D721Med (cell line): ENCODE measurements around the gene NUDCD2.

Experiments
- DNase-seq: peaks from one replicate; pipeline ENCODE4 v3.0.0; 2011; ENCODE audit warnings: low spot score; ENCODE audit not compliant: insufficient read length
- FAIRE-seq: peaks from 2 replicates; lab custom pipeline; 2011; peaks lifted over from hg19 to GRCh38; lab: Jason Lieb, UNC
- TF ChIP-seq, protein P1 (sequence below): IDR thresholded peaks from 2 replicates; pipeline ENCODE4 v1.5.1; 2012; ENCODE audit warnings: mild to moderate bottlenecking, control low read depth; ENCODE audit not compliant: insufficient read depth; ENCODE audit errors: missing control alignments

Gene NUDCD2

DNA sequence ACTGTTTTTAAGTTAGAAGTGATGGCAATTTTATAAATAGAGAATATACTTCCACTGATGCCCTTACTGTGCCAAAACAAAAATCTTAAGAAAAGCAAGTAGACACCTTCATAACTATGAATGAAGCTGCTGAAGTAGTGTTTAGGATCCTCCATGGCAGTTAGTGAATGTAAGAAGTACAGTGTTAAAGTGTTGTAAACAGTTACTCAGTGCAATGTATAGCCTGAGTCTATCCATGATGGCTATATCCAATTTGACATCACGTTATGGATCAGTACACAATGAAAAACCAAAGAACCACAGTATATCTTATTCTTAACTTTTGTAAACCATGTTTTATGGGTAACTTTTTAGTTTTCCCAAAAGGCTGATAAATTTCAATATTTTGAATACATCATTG, 15.4 kb downstream of the NUDCD2 start:
- TF ChIP-seq, protein P1, sequence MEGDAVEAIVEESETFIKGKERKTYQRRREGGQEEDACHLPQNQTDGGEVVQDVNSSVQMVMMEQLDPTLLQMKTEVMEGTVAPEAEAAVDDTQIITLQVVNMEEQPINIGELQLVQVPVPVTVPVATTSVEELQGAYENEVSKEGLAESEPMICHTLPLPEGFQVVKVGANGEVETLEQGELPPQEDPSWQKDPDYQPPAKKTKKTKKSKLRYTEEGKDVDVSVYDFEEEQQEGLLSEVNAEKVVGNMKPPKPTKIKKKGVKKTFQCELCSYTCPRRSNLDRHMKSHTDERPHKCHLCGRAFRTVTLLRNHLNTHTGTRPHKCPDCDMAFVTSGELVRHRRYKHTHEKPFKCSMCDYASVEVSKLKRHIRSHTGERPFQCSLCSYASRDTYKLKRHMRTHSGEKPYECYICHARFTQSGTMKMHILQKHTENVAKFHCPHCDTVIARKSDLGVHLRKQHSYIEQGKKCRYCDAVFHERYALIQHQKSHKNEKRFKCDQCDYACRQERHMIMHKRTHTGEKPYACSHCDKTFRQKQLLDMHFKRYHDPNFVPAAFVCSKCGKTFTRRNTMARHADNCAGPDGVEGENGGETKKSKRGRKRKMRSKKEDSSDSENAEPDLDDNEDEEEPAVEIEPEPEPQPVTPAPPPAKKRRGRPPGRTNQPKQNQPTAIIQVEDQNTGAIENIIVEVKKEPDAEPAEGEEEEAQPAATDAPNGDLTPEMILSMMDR: no peak
- FAIRE-seq: no peak
- no peak for DNase-seq

DNA sequence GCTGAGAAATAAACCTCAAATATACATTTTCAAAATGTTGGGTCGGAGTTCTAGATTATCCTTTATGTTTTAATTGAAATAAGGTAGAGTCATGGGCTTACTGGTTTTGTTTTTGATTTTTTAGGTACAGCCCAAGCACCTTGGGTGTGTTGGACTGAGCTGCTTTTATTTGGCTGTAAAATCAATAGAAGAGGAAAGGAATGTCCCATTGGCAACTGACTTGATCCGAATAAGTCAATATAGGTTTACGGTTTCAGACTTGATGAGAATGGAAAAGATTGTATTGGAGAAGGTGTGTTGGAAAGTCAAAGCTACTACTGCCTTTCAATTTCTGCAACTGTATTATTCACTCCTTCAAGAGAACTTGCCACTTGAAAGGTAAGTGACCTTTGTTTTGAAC, 18.9 kb downstream of the NUDCD2 start:
- TF ChIP-seq, protein P1: no peak
- DNase-seq: no peak
- FAIRE-seq: no peak

GRCh38 chr5:163439092-163439425, 20.8 kb downstream of the NUDCD2 start:
- TF ChIP-seq, protein P1: no peak
- DNase-seq: no peak
- no peak for FAIRE-seq

DNA sequence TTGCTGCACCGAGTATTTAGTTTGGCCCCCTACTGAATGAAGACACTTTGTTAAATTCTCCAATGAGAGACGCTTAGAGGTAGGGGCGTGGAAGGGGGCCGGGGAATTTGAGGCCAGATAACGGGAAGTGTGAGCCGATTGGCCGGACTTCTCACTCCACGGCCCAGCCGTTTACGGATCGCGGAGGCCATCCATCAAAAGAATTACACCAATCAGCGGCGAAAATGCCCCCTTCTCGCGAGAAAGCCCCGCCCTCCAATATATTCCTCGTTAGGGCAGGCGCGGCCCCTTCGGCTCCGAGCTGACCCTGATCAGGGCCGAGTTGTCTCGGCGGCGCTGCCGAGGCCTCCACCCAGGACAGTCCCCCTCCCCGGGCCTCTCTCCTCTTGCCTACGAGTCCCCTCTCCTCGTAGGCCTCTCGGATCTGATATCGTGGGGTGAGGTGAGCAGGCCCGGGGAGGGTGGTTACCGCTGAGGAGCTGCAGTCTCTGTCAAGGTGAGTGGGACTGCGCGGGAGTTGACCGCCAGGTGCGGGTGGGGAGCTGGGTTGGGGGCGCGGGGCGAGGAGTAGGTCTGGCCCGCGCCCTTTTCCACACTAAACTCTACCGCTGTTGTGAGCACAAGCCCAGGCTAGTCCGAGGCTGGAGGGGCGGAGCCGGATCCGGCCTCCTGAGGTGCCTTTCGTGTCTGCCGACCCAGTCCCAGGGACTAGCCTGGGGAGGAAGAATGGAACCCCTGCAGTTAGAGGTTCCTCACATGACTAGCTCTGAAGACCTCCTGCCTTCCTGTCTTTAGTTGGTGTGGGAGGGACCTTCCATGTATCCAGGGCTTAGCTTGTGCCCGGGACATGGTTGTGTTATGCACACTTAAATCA, 22.4 kb downstream of the NUDCD2 start, which contains the start of gene CCNG1:
Gene CCNG1, plus strand, starts transcription at position 287 of the 874 bp plus-strand sequence. CDS start 1,662 bp downstream, outside the sequence.
- no peak for FAIRE-seq
- DNase-seq: peak; percentile 58
- TF ChIP-seq, protein P1: no peak

DNA sequence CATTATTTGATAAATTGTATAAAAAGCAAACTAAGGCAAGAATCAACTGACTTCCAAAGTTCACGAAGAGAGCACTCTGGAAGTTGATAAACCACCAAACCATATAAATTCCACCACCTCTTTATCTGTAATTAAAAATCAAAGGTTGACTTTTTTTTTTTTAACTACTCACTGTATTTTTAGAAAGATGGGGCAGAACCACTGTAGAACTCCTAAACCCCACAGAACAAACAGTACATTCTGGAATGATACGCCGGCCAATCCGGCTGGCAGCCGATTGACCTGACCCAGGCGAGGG, 22.9 kb downstream of the NUDCD2 start:
- DNase-seq (no peak), FAIRE-seq (no peak)

GRCh38 chr5:163436515-163436914, 23.4 kb downstream of the NUDCD2 start:
- DNase-seq (no peak), FAIRE-seq (peak; percentile 90)
- TF ChIP-seq, protein P1: no peak

More for the DNA sequence above, 22.9 kb downstream of the NUDCD2 start:
- TF ChIP-seq, protein P1: no peak

GRCh38 chr5:163434401-163434866, 25.5 kb downstream of the NUDCD2 start:
- DNase-seq (no peak), FAIRE-seq (no peak)
- TF ChIP-seq, protein P1: no peak
